VCaP (cell line): ENCODE measurements around the gene NHERF1.
A peak's percentile ranks its signal among the peaks of the same experiment; 100 is the strongest.

ENCODE experiments used
- H3K27ac ChIP-seq: fragments of 450-650 bp; 2 replicates; pipeline ENCODE4 v1.5.1; 2017
- CTCF ChIP-seq: fragments of 450-650 bp; conservative IDR thresholded peaks from 2 replicates; pipeline ENCODE4 v1.5.1; 2017; ENCODE audit warnings: mild to moderate bottlenecking, moderate library complexity

Gene NHERF1

GRCh38 chr17:74740173-74740572, 8.3 kb upstream of the NHERF1 start:
- H3K27ac ChIP-seq, result no peak overlapping the region
- TF ChIP-seq CTCF, result no peak

GRCh38 chr17:74740641-74741387, 7.6 kb upstream of the NHERF1 start:
- no peak for TF ChIP-seq CTCF

GRCh38 chr17:74742153-74742515, 6.3 kb upstream of the NHERF1 start:
- H3K27ac ChIP-seq, result peak overlapping the region; percentile 29; the same call in 1 of the 2 replicates
- no peak for TF ChIP-seq CTCF

More at GRCh38 chr17:74740641-74741387, 7.6 kb upstream of the NHERF1 start:
- no peak overlapping the region for H3K27ac ChIP-seq

GRCh38 chr17:74742978-74743545, 5.4 kb upstream of the NHERF1 start:
- TF ChIP-seq CTCF, result no peak
- no peak overlapping the region; the same call in 1 of the 2 replicates for H3K27ac ChIP-seq

- TF ChIP-seq CTCF, result no peak
- no peak overlapping the region for H3K27ac ChIP-seq
Observed at GRCh38 chr17:74743755-74744154, 4.7 kb upstream of the NHERF1 start.

- H3K27ac ChIP-seq, result peak overlapping the region; percentile 69
- TF ChIP-seq CTCF, result no peak
Observed at GRCh38 chr17:74744349-74744713, 4.1 kb upstream of the NHERF1 start.

GRCh38 chr17:74744714-74745547, 3.5 kb upstream of the NHERF1 start:
- peak; percentile 97 for TF ChIP-seq CTCF
- peak overlapping the region; percentile 69 for H3K27ac ChIP-seq
